Muscle layer of duodenum (tissue), 2 donors: ENCODE results near the gene DPPA5.
"Not testable (repeated sequence)": the region's sequence is repeated elsewhere in the genome, so short reads cannot be mapped to it uniquely, and the experiment has no call there.

Experiments
- H3K27ac ChIP-seq: one replicate; pipeline ENCODE4 v1.7.0; 2013; ENCODE audit warnings: mild to moderate bottlenecking, low read length
- H3K27me3 ChIP-seq: one replicate; pipeline ENCODE4 v1.7.0; 2013; ENCODE audit warnings: low read depth, mild to moderate bottlenecking, control low read depth, low read length
- H3K36me3 ChIP-seq, 2 donors: one replicate each; pipeline ENCODE4 v1.7.0; 2013; ENCODE audit warnings: low read length in 2 of 2, control low read depth in 1 of 2, mild to moderate bottlenecking in 1 of 2; ENCODE audit not compliant: insufficient read depth in 2 of 2, control insufficient read depth in 1 of 2
- H3K4me1 ChIP-seq, 2 donors: one replicate each; pipeline ENCODE4 v1.7.0; 2013; ENCODE audit warnings: low read length in 2 of 2, mild to moderate bottlenecking in 2 of 2, control low read depth in 1 of 2, moderate library complexity in 1 of 2; ENCODE audit not compliant: insufficient read depth in 2 of 2, control insufficient read depth in 1 of 2
- H3K4me3 ChIP-seq, 2 donors: one replicate each; pipeline ENCODE4 v1.7.0; 2013; ENCODE audit warnings: low read length in 2 of 2, low read depth in 1 of 2, mild to moderate bottlenecking in 1 of 2
- H3K9me3 ChIP-seq, 2 donors: one replicate each; pipeline ENCODE4 v1.7.0; 2013; ENCODE audit warnings: low read length in 2 of 2, control low read depth in 1 of 2, mild to moderate bottlenecking in 1 of 2; ENCODE audit not compliant: control insufficient read depth in 1 of 2
- donor health status: healthy.

The DPPA5 gene

DNA sequence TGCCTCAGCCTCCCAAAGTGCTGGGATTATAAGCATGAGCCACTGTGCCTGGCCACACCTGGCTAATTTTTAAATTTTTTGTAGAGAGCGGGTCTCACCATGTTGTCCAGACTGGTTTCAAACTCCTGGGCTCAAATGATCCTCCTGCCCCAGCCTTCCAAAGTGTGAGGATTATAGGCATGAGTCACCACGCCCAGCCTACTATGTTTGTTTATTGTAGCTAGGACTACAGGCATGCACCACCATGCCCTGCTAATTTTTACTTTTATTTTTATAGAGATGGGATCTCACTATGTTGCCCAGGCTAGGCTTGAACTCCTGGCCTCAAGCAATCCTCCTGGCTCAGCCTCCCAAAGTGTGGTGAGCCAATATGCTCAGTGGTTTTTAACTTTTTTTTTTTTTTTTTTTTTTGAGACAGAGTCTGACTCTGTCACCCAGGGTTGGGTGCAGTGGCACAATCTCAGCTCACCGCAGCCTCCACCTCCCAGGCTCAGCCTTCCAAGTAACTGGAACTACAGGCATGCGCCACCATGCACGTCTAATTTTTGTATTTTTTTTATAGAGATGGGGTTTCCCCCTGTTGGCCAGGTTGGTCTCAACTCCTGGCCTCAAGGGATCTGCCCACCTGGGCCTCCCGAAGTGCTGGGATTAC, 28.5 kb upstream of the DPPA5 start:
- no peak overlapping the region for H3K4me3 ChIP-seq
- H3K27me3 ChIP-seq, result no peaks in the 10 kb centered on the region
- no peaks in the 10 kb centered on the region for H3K9me3 ChIP-seq
- H3K4me1 ChIP-seq, result no peaks in the 10 kb centered on the region
- H3K36me3 ChIP-seq, result no peaks in the 10 kb centered on the region
- no peak overlapping the region for H3K27ac ChIP-seq

DNA sequence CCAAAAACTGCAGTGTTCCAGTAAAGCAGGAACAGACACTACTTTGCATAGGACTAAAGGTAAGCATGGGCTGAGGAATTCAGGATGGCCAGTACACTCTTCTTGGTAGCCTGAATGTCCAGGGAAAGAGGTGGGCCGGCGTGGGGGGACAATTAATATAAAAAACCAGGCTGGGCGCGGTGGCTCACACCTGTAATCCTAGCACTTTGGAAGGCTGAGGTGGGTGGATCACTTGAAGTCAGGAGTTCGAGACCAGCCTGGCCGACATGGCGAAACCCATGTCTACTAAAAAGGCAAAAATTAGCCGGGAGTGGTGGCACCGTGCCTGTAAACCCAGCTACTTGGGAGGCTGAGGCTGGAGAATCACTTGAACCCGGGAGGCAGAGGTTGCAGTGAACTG, 27.5 kb upstream of the DPPA5 start:
- H3K4me1 ChIP-seq, H3K27ac ChIP-seq, H3K36me3 ChIP-seq, H3K9me3 ChIP-seq, H3K27me3 ChIP-seq, H3K4me3 ChIP-seq: not testable (repeated sequence)

DNA sequence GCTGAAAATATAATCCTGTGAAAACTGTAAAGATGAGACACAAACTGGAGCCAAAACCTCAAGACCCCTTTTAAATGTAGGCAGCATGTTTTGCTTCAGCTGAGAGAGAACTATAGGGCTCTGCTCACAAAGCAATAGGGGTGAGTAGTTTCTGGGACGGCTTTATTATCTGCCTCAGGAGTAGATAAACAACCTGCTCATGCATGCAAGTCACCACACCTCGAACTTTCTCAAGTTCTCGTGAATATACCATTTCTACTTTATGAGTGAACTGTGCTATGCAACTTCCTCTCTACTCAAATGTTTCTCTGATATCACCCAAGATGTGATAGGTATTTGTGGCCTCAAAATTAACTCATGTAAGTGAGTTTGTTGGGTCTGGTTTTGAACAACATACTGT, 23.1 kb upstream of the DPPA5 start:
- H3K27me3 ChIP-seq, result no peaks in the 10 kb centered on the region
- H3K27ac ChIP-seq, result no peak overlapping the region
- no peaks in the 10 kb centered on the region for H3K4me1 ChIP-seq
- no peaks in the 10 kb centered on the region for H3K36me3 ChIP-seq
- H3K4me3 ChIP-seq, result no peak overlapping the region
- peaks cover 0 to 4% of the 10 kb centered on the region in 2 donors for H3K9me3 ChIP-seq

DNA sequence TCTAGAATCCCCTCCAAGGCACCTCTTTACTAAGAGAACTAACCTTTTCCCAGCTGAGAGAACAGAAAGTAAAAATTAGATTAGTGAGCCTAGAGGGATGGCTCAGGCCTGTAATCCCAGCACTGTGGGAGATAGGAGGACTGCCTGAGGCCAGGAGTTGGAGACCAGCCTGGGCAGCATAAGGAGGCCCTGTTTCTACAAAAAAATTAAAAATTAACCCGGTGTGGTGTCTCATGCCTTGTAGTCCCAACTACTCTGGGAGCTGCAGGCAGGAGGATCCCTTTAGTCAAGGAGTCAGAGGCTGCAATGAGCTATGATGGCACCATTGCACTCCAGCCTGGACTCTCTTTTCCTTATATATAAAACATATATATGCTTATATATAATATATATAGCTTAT, 21.1 kb upstream of the DPPA5 start:
- H3K9me3 ChIP-seq, result peaks cover 0 to 10% of the 10 kb centered on the region in 2 donors
- no peak overlapping the region for H3K4me3 ChIP-seq
- H3K27ac ChIP-seq, result no peak overlapping the region
- no peaks in the 10 kb centered on the region for H3K36me3 ChIP-seq
- H3K27me3 ChIP-seq, result no peaks in the 10 kb centered on the region
- H3K4me1 ChIP-seq, result no peaks in the 10 kb centered on the region

DNA sequence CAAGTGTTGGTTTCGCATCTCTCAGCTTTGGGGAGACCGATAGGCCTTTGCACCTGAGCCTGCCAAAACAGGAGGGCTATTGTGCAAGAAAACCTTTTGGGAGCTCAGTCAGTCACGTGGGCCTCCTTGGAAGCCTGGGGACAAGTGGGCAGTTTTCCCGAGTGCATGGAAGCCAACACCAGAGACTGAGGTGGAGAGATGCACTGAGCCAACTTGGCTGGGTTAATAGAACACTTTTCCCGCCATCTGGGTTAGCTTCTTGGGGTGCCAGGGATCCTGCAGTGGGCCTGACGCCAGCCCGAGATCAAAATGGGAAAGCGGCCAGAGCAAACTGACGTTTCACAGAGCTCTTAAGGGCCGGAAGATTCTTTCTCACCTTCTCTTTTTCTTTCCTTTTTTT, 18.4 kb upstream of the DPPA5 start:
- peak overlapping the region in 1 of 2 donors; percentile 11 for H3K4me3 ChIP-seq

DNA sequence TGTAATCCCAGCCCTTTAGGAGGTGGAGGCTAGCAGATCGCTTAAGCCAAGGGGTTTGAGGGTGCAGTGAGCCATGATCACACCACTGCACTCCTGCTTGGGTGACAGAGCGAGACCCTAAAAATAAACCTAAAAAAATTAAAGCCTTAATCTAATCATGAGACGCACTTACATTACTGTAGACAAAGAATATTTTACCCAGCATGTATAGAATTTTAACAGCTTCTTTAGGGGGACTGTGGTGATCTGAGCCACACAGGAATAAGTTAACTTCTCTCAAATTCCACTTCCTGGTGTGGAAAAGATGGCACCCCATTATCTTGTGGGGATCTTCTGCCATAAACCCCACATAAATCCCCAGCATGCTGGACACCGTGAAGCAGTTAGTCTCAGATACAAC, 17.9 kb upstream of the DPPA5 start:
- H3K27me3 ChIP-seq, result no peaks in the 10 kb centered on the region
- peak overlapping the region in 1 of 2 donors; percentile 11 for H3K4me3 ChIP-seq
- H3K36me3 ChIP-seq, result no peaks in the 10 kb centered on the region
- H3K9me3 ChIP-seq, result peaks cover 0 to 10% of the 10 kb centered on the region in 2 donors
- H3K27ac ChIP-seq, result no peak overlapping the region
- no peaks in the 10 kb centered on the region for H3K4me1 ChIP-seq

More for the DNA sequence above, 18.4 kb upstream of the DPPA5 start:
- H3K36me3 ChIP-seq, result no peaks in the 10 kb centered on the region
- no peaks in the 10 kb centered on the region for H3K27me3 ChIP-seq
- no peaks in the 10 kb centered on the region for H3K4me1 ChIP-seq
- no peak overlapping the region for H3K27ac ChIP-seq
- peaks cover 0 to 10% of the 10 kb centered on the region in 2 donors for H3K9me3 ChIP-seq

DNA sequence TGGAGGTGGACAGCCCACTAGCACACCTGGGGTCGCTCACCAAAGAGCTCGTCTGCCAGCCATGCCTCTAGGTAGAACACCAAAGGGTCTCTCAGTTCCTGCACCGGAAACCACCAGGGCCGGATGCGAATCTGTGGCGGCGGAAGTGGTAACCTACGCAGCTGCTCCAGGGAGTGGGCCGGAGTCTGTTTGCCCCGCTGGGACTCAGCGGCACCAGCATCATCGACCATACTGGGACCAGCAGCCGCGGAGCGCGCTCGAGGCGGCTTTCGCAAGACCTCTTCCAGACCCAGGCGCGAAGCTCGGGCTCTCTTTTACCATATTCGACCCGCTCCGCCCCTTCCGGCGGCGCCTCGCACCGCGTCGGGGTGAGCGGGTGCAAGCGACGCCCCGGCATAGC, 15.5 kb upstream of the DPPA5 start, which contains the start of gene OOEP:
OOEP (minus strand) TSS at position 335 of the 400 bp plus-strand sequence; CDS start at position 230, 105 bp downstream.
- peaks cover 0 to 10% of the 10 kb centered on the region in 2 donors for H3K9me3 ChIP-seq
- no peak within 1 kb of the TSS for H3K4me3 ChIP-seq
- no peak within 1 kb of the TSS for H3K27ac ChIP-seq
- H3K27me3 ChIP-seq, result no peaks in the 10 kb centered on the region
- no peaks in the 10 kb centered on the region for H3K36me3 ChIP-seq
- no peaks in the 10 kb centered on the region for H3K4me1 ChIP-seq

DNA sequence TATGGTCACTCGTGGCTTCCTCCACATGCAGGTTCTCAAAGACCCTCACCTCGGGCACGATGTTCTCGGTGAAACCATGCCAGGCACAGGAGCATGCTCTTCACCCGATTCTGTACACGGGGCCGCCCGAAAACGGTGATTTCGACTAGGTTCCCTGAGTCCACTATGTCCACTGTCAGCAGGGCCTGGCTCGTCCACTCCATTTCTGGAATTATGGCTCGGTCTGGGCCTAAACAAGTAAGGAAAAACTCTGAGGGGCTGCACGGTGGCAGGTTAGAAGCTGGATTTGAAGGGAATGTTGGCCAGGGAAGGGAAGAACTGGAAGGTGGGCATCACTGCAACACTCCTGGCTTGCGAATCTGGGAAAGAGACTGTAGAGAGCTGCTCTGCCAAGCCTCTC, 15.1 kb upstream of the DPPA5 start:
- no peaks in the 10 kb centered on the region for H3K36me3 ChIP-seq
- no peak overlapping the region for H3K4me3 ChIP-seq
- H3K27ac ChIP-seq, result no peak overlapping the region
- H3K27me3 ChIP-seq, result no peaks in the 10 kb centered on the region
- H3K4me1 ChIP-seq, result no peaks in the 10 kb centered on the region
- peaks cover 0 to 10% of the 10 kb centered on the region in 2 donors for H3K9me3 ChIP-seq

DNA sequence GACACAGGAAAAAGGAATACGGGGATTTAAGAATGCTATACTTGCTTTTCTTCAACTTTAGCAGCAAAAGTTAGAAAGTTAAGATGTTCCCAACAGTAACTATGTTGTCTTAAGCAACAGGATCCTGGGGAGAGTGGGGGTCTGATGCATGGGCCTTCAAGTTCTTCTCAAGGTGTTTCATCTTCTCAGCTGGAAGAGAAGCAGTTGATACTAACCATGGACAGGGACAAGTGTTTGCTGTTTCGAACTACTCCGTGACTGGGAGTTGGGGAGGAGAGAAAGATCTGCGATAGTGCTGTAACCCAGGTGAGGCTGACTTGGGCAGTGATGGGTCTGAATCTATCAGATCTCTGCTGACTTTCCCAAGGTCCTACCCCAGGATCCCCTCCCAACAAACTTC, 14.6 kb upstream of the DPPA5 start:
- Histone ChIP-seq H3K36me3 (no peaks in the 10 kb centered on the region), H3K9me3 (peaks cover 0 to 10% of the 10 kb centered on the region in 2 donors)

DNA sequence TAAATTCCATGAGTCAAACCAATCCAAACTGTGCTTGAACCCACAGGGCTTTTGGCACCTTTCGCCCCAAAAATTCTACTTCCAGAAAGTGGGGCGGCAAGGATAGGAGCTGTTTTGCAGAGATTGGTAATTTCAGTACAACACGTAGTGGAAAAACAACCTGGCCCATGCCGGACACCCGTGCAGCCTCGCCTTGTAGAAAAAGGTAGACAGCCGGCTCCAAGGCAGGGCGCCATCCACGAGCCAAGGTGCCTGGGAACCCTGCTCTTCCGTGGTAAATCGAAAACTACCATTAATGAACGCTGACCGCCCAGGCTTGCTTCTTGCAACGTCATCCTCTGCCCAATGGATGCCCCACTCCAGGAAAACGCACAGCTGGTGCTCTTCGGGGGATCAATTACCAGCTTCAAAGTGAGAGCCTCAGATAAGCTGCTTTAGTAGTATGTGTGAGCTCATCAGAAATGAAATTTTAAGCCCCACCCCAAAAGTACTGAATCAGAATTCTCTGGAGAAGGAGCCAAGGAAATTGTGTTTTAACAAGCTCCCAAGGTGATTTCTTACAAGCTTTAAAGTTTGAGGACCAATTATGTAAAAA, 13.8 kb upstream of the DPPA5 start:
- no peaks in the 10 kb centered on the region for H3K27me3 ChIP-seq
- no peak overlapping the region for H3K27ac ChIP-seq
- H3K4me1 ChIP-seq, result no peaks in the 10 kb centered on the region
- no peak overlapping the region for H3K4me3 ChIP-seq
- no peaks in the 10 kb centered on the region for H3K36me3 ChIP-seq
- H3K9me3 ChIP-seq, result peaks cover 0 to 10% of the 10 kb centered on the region in 2 donors

More for the DNA sequence above, 14.6 kb upstream of the DPPA5 start:
- no peaks in the 10 kb centered on the region for H3K27me3 ChIP-seq
- H3K27ac ChIP-seq, result no peak overlapping the region
- H3K4me1 ChIP-seq, result no peaks in the 10 kb centered on the region
- H3K4me3 ChIP-seq, result no peak overlapping the region

DNA sequence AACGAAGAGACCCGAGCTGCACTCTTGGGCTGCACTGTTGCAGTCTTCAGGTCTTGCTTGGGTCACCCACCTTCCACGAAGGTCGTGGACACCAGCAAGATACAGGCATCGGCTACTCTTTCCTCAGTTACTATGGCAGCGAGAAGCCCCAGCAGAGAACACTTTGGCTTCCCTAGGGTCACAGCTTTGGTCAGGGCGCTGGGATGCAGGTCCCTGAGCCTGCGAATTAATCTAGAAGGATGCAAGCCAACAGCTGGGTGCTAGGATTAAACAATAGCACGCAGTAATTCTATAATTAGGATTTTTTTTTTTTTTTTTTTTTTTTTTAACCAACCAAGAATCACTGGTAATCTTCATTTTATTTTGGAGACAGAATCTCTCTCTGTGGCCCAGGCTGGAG, 10.5 kb upstream of the DPPA5 start:
- H3K4me1 ChIP-seq, result no peaks in the 10 kb centered on the region
- H3K27me3 ChIP-seq, result no peaks in the 10 kb centered on the region
- no peaks in the 10 kb centered on the region for H3K36me3 ChIP-seq
- no peak overlapping the region for H3K27ac ChIP-seq
- no peaks in the 10 kb centered on the region for H3K9me3 ChIP-seq
- no peak overlapping the region for H3K4me3 ChIP-seq

DNA sequence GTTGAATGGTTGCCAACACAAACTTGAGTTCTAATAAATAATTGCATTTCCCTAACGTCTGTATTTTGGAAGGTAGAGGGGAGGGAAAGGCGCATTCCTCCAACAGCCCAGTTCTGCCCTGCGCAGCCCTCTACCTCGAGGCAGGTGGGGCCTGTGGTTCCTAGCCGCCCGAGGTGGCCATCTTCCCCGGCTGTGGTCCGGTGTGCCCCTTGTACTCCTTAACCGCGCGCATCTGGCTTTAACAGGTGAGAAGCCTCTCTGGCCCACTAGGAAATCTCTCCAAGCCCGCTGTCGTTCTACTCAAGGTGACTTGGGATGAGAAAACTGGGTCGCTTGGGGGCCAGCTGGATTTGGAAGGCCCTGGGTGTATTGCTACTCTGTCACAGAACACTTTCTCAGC, 10.0 kb upstream of the DPPA5 start:
- Histone ChIP-seq H3K27me3 (no peaks in the 10 kb centered on the region), H3K4me1 (no peaks in the 10 kb centered on the region), H3K4me3 (no peak overlapping the region), H3K9me3 (no peaks in the 10 kb centered on the region), H3K27ac (no peak overlapping the region), H3K36me3 (no peaks in the 10 kb centered on the region)
